Esophagus (tissue), 2 donors: Measurements from ENCODE around the gene CYP4V2. TPM values are rescaled to one million over a fixed set of nuclear protein-coding genes. Genes with fewer than 3 reads are reported as not detected.

Source experiments
- H3K27ac ChIP-seq, 2 donors: one replicate each; pipeline ENCODE4 v1.5.1; 2013; ENCODE audit warnings: low read depth in 2 of 2, mild to moderate bottlenecking in 2 of 2, inconsistent platforms in 1 of 2, low read length in 1 of 2, moderate library complexity in 1 of 2
- H3K27me3 ChIP-seq, 2 donors: one replicate each; pipeline ENCODE4 v1.6.1; 2013; ENCODE audit warnings: low read length in 2 of 2, control low read depth in 1 of 2, mild to moderate bottlenecking in 1 of 2; ENCODE audit not compliant: insufficient read depth in 2 of 2, control insufficient read depth in 1 of 2
- H3K36me3 ChIP-seq, 2 donors: one replicate each; pipeline ENCODE4 v1.6.1; 2013; ENCODE audit warnings: low read length in 1 of 2; ENCODE audit not compliant: control insufficient read depth in 2 of 2, insufficient read depth in 2 of 2
- H3K4me1 ChIP-seq, 2 donors: one replicate each; pipeline ENCODE4 v1.6.1; 2013; ENCODE audit warnings: low read length in 1 of 2; ENCODE audit not compliant: control insufficient read depth in 2 of 2, insufficient read depth in 2 of 2
- H3K4me3 ChIP-seq, 2 donors: one replicate each; pipeline ENCODE4 v1.5.1; 2013; ENCODE audit warnings: low read length in 2 of 2, mild to moderate bottlenecking in 2 of 2, low read depth in 1 of 2, moderate library complexity in 1 of 2
- H3K9me3 ChIP-seq, 2 donors: one replicate each; pipeline ENCODE4 v1.6.1; 2013; ENCODE audit warnings: mild to moderate bottlenecking in 2 of 2, low read depth in 1 of 2, low read length in 1 of 2, moderate library complexity in 1 of 2; ENCODE audit not compliant: control insufficient read depth in 2 of 2, insufficient read depth in 1 of 2
- WGBS, 2 donors: extraction: QIAGEN DNeasy Blood & Tissue Kit; methylation state at CpG; one replicate each; pipeline ENCODE4 v1.1.7; 2013; 5-methylcytosine and 5-hydroxymethylcytosine counted together
- polyA plus RNA-seq, 2 donors: library from polyadenylated mRNA; stranded (reverse); fragments of 200-250 nt; gene quantifications; one replicate each; pipeline ENCODE4 v1.2.3, GENCODE V29; 2013
- donor health status: healthy with polysubstance abuse.
- donor health status: Bipolar disorder and iron deficiency.

Gene CYP4V2
- polyA plus RNA-seq: 1 to 10 TPM; 4.4 to 6.4 TPM

DNA sequence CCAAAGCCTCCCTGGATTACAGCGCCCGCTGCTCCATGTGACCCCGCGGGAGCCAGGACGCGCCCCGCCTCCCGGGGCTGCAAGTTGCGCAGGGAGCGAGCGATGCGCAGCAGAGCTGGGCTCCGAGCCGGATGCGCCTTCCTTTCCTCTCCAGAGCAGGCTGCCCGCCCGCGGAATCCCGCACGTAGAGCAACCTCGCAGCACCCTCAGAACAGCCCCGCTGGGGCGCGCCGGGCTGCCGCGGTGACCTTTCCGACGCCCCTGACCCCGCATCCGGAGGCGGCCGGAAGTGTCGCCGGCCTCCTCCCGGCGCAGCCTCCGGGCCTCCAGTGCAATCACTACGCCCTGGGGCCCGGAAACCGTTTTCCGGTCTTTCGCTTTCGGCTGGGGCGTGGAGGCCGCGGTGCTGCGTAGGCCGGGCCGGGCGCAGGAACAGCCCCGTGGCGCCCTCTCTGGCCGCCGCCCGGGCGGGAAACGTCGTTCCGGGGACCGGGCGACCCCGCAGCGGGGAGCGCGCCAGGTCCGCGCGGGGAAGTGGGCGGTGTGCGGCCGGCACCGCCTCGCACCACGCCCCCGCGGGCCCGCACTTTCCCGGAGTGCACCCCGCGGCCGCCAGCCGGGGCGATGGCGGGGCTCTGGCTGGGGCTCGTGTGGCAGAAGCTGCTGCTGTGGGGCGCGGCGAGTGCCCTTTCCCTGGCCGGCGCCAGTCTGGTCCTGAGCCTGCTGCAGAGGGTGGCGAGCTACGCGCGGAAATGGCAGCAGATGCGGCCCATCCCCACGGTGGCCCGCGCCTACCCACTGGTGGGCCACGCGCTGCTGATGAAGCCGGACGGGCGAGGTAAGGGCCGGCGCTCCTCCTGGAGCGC lies at the start of gene CYP4V2:
Gene CYP4V2, plus strand, starts transcription at position 368 of the 866 bp plus-strand sequence. Its CDS starts 257 bp downstream, at position 625.
- Histone ChIP-seq H3K9me3 (no peaks in the 10 kb centered on the region), H3K4me3 (peak within 1 kb of the TSS; percentile 75 to 94), H3K27ac (peak within 1 kb of the TSS; percentile 95 to 96), H3K36me3 (peaks cover 0 to 2% of the 10 kb centered on the region in 2 donors), H3K27me3 (no peaks in the 10 kb centered on the region), H3K4me1 (peaks cover 0 to 4% of the 10 kb centered on the region in 2 donors)
- WGBS, 2 donors: 0% methylated on average over 87 to 107 of the region's 107 CpGs

DNA sequence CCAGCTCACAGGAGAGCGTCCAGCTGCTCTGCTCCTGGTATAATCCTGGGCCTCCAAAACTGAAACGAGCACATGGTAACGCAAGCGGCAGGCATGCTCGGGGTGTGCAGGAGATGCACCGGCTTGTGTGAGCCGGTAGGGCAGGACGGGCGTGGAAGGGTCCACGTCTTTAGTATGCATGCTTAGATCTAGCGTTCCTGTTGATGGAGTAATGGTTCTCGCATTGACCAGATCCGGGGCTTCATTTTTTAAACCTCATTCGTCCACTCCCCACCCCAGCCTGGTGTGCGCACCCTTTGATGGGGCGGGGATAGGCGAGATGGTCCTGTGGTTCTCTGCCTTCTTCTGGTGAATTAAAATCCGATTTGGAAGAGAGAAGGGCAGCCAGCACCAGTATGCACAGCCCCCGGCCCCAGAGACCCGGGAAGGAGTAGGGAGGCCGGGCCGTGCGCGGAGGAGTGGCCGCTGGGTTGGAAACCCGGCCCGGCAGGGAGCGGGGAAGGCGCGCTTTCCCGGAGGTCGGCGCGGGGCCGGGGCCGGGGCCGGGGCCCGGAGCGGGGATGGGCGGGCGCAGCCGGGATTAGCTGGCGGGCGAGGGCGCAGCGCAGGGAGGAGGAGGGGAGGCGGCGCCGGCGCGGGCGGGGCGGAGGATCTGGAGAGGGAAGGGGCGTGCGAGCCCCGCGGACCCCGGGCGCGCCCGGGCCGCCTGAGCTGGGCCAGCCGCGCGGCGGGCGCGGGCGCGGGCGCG lies 47.0 kb upstream of the CYP4V2 start:
- H3K9me3 ChIP-seq: peaks cover 0 to 2% of the 10 kb centered on the region in 2 donors
- WGBS, 2 donors: 1 to 2% methylated on average over 34 to 68 of the region's 72 CpGs
- peak overlapping the region; percentile 72 to 78 for H3K27ac ChIP-seq
- H3K36me3 ChIP-seq: no peaks in the 10 kb centered on the region
- H3K4me3 ChIP-seq: peak overlapping the region; percentile 64 to 66
- H3K4me1 ChIP-seq: peaks cover 2 to 3% of the 10 kb centered on the region in 2 donors
- no peaks in the 10 kb centered on the region for H3K27me3 ChIP-seq

DNA sequence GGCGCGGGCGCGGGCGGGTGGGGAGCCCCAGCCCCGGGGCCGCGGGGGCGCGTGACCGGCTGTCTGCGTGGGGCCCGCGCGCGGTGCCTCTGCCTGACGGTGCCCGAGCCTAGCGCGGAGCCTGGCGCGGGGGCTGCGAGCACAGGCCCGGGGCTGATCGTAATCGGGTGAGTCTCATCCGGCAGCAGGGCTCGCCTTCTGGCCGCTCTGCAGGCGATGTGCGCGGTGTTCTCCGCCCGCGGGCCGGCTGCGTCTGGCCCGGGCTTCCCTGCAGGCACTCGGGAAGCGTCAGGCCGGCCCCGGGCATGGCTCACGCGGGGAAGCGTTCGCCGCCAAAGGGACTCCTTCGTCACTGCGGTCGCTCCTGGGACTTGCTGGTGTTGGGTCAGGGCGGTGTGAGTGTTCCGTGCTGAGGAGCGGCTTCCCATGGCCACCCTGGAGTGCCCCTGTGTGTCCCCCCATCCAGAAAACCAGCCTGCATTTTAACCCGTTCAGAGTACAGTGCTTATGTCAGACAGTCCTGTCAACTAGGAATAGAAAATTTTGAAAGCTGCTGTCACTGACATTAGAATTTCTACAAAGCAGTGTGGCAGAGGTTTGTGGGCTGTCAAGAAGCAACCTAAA lies 46.3 kb upstream of the CYP4V2 start:
- H3K36me3 ChIP-seq: no peaks in the 10 kb centered on the region
- WGBS, 2 donors: 1 to 2% methylated on average over 37 to 53 of the region's 54 CpGs
- H3K4me3 ChIP-seq: peak overlapping the region; percentile 64 to 66
- no peaks in the 10 kb centered on the region for H3K27me3 ChIP-seq
- peaks cover 0 to 2% of the 10 kb centered on the region in 2 donors for H3K9me3 ChIP-seq
- peak overlapping the region; percentile 72 to 78 for H3K27ac ChIP-seq
- peaks cover 2 to 3% of the 10 kb centered on the region in 2 donors for H3K4me1 ChIP-seq

DNA sequence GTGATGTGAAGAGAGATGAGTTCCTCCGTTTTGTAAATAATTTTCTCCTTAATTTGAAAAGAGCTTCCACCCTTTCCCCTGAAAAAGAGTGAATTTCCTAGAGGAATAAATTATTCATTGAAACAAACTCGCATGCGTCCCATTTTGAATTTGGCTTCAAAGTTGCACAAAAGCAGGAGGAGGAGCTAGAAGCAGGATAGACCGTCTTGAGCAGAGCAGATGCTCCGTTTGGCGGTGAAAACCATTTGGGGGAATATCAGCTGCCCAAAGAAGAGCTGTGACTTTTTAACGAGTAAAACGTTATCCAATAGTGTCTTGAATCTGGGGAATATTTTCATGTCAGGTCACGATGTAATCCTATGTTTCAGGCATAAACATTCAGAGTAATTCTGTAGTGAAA lies 44.9 kb upstream of the CYP4V2 start:
- peaks cover 0 to 2% of the 10 kb centered on the region in 2 donors for H3K9me3 ChIP-seq
- WGBS, 2 donors: 77 to 79% methylated on average over 9 of the region's 9 CpGs
- H3K27ac ChIP-seq: no peak overlapping the region
- H3K4me3 ChIP-seq: no peak overlapping the region
- H3K36me3 ChIP-seq: peaks cover 0 to 4% of the 10 kb centered on the region in 2 donors
- peaks cover 2 to 3% of the 10 kb centered on the region in 2 donors for H3K4me1 ChIP-seq
- no peaks in the 10 kb centered on the region for H3K27me3 ChIP-seq

DNA sequence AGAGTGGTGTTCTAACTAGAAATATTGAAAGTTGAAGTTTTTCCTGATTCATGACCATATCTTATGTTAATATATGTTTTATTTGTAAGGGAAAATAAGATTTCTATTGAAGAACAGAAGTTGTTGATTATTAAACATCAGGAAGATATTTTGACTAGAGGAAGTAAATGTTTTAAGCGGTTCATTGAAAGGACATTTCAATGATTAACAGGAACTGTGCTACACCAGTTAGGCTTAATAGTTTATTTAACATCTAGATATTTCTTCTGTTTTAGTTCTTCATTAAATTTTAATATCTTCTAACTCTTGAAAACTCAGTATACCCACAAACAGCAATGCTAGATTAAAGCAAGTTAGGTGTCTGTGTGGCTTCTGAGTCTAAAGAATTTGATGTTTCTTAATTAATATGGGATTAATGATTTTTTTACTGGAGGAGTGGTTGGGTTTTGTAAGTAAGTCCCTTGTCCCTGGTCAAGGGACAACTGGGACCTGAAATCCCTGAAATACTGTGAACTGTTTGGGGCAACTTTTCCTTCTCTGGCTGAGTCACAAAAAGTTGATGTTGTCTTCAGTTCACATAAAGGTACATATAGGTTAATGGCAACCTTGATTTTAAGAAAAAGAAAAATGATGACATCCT lies 42.9 kb upstream of the CYP4V2 start:
- Histone ChIP-seq H3K4me3 (no peak overlapping the region), H3K27ac (no peak overlapping the region), H3K4me1 (peaks cover 2 to 3% of the 10 kb centered on the region in 2 donors), H3K27me3 (no peaks in the 10 kb centered on the region), H3K9me3 (no peaks in the 10 kb centered on the region), H3K36me3 (peaks cover 0 to 4% of the 10 kb centered on the region in 2 donors)
- WGBS, 2 donors: 65 to 93% methylated on average over 1 of the region's 1 CpG

DNA sequence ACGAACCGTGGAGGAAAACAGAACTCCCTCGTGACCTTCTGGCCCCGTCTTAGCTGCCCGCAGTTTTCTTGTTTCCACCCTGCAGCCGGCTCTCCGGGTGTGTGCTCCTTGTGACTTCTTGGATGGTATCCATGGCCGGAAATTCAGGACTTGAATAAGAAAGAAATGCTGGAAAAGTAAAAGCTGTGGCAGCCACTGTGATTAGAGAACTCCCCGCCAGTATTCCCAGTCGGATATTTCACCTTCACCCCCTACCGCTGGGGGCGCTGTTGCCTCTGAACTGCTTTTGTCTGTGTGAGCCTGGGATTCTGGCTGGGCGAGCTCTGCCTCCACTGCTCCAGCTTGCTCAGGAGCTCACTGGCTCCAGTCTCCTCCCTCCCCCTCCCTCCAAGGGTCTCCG lies 41.5 kb upstream of the CYP4V2 start:
- Histone ChIP-seq H3K9me3 (no peaks in the 10 kb centered on the region), H3K4me3 (no peak overlapping the region), H3K27me3 (no peaks in the 10 kb centered on the region), H3K27ac (no peak overlapping the region), H3K4me1 (peaks cover 0 to 2% of the 10 kb centered on the region in 2 donors), H3K36me3 (peaks cover 0 to 4% of the 10 kb centered on the region in 2 donors)
- 39 to 56% methylated on average over 14 of the region's 14 CpGs for WGBS, 2 donors

DNA sequence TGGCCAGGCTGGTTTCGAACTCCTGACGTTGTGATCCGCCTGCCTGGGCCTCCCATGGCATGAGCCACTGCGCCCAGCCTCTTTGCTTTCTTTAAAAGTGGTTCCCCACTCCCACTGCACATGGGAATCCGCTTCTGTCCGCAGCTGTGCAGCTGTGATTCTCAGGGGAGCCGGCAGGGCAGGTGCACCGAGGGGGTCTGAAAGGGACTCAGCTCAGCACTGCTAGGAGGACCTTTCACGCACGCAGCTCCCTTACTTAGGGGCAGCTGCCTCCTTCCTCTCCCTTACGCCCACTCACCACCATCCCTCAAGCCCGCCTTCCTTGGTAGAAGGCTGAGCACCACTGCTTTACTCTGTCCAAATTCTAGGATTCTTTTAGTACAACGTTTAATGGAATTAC lies 40.4 kb upstream of the CYP4V2 start:
- Histone ChIP-seq H3K27me3 (no peaks in the 10 kb centered on the region), H3K9me3 (no peaks in the 10 kb centered on the region), H3K27ac (no peak overlapping the region), H3K4me1 (no peaks in the 10 kb centered on the region), H3K36me3 (peaks cover 0 to 4% of the 10 kb centered on the region in 2 donors), H3K4me3 (no peak overlapping the region)
- 92 to 94% methylated on average over 13 of the region's 13 CpGs for WGBS, 2 donors

DNA sequence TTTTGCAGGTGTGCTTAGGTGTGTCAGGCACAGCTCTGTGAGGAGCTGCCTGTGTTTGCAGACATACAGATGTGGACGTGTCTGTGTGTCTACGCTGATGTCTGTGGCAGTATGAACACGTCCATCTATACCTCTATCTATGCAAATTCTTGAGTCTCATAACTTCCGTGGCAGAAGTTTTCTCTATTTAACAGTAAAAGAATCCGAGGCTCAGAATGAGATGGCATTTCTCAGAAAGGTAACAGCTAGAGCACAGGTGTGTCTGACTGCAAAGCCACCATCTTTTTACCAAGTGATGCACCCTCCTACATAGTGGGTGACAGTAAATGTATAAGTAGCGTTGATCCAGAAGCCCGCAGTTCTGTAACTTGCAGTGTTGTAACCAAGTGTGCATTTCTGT lies 39.9 kb upstream of the CYP4V2 start:
- H3K36me3 ChIP-seq: peaks cover 0 to 4% of the 10 kb centered on the region in 2 donors
- no peaks in the 10 kb centered on the region for H3K9me3 ChIP-seq
- no peak overlapping the region for H3K4me3 ChIP-seq
- no peaks in the 10 kb centered on the region for H3K4me1 ChIP-seq
- no peaks in the 10 kb centered on the region for H3K27me3 ChIP-seq
- 92% methylated on average over 7 of the region's 7 CpGs for WGBS, 2 donors
- H3K27ac ChIP-seq: no peak overlapping the region
